Testis (tissue), 3 donors: ENCODE measurements around the gene MAST4. TPM values are rescaled to one million over a fixed set of nuclear protein-coding genes. Genes with fewer than 3 reads are reported as not detected.

Experiments
- DNase-seq: peaks from one replicate; pipeline ENCODE4 v3.0.0-alpha.2; 2019
- H3K27ac ChIP-seq, 2 donors: fragments of 200-600 bp; sonication (generic); one replicate each; pipeline ENCODE4 v1.5.1; 2019
- H3K27me3 ChIP-seq: fragments of 200-600 bp; sonication (generic); one replicate; pipeline ENCODE4 v1.5.1; 2019
- H3K36me3 ChIP-seq: fragments of 200-600 bp; sonication (generic); one replicate; pipeline ENCODE4 v1.5.1; 2017; ENCODE audit warnings: low read depth; ENCODE audit errors: missing control alignments
- H3K4me1 ChIP-seq: fragments of 200-600 bp; sonication (generic); one replicate; pipeline ENCODE4 v1.5.1; 2019
- H3K4me3 ChIP-seq, 2 donors: fragments of 200-600 bp; sonication (generic); one replicate each; pipeline ENCODE4 v1.5.1; 2017 to 2019
- H3K9me3 ChIP-seq: fragments of 200-600 bp; sonication (generic); one replicate; pipeline ENCODE4 v1.5.1; 2017
- CTCF ChIP-seq, 3 experiments: fragments of 450-650 bp in 2 of 3; fragments of 200-600 bp in 1 of 3; sonication (generic) in 1 of 3; IDR thresholded peaks; one replicate each; pipeline ENCODE4 v1.5.1; 2016 to 2019; ENCODE audit warnings: antibody characterized with exemption in 3 of 3, mild to moderate bottlenecking in 2 of 3, moderate library complexity in 1 of 3
- POLR2A ChIP-seq: fragments of 450-650 bp; IDR thresholded peaks from one replicate; pipeline ENCODE4 v1.6.1; 2017; ENCODE audit warnings: antibody characterized with exemption, mild to moderate bottlenecking, moderate library complexity
- WGBS, 2 donors: methylation state at CpG; one replicate each; pipeline ENCODE4 v1.1.5; 2018; 5-methylcytosine and 5-hydroxymethylcytosine counted together
- intact Hi-C: fragments of 100-400 bp; cut with DNase I; formaldehyde crosslinking; loops from one replicate; pipeline ENCODE4 v1.15.1; 2023; ENCODE audit warnings: low total_unique reads
- polyA plus RNA-seq: library from polyadenylated mRNA; stranded (reverse); fragments of 350-450 nt; fragmentation: Illumina TruSeq; extraction: RNeasy Lipid Tissue Mini Kit (QIAGEN cat#74804); gene quantifications from one replicate; pipeline ENCODE4 v1.2.3, GENCODE V29; 2014; ENCODE audit warnings: low read depth, low replicate concordance; ENCODE audit not compliant: insufficient read depth
- total RNA-seq, 2 donors: library from RNA; depleted of rRNA; stranded (reverse); fragments of >200 nt; gene quantifications; one replicate each; pipeline ENCODE4 v1.2.3, GENCODE V29; 2016

MAST4 gene
- total and polyA plus RNA-seq, 3 donors from 2014 or later = 27.2 to 56.4 (median 51.4) TPM

- peak; percentile 61 for DNase-seq
- WGBS, 2 donors = 0% methylated on average over 1 to 34 of the region's 35 CpGs
- Histone ChIP-seq H3K9me3 (no peaks in the 10 kb centered on the region), H3K4me1 (no peaks in the 10 kb centered on the region), H3K27ac (peak overlapping the region in 1 of 2 donors; percentile 22), H3K4me3 (peak overlapping the region; percentile 76 to 81), H3K27me3 (no peaks in the 10 kb centered on the region), H3K36me3 (no peaks in the 10 kb centered on the region)
- intact Hi-C loops = no loop called here
- TF ChIP-seq POLR2A = no peak
- TF ChIP-seq CTCF (IDR thresholded peaks at IDR 0.05) = no peak
Measured at GRCh38 chr5:66597183-66597757, 1.1 kb downstream of the MAST4 start.

GRCh38 chr5:66602621-66603020, 6.4 kb downstream of the MAST4 start:
- 92 to 93% methylated on average over 1 of the region's 1 CpG for WGBS, 2 donors
- Histone ChIP-seq H3K36me3 (no peaks in the 10 kb centered on the region), H3K4me3 (no peak overlapping the region), H3K9me3 (no peaks in the 10 kb centered on the region), H3K27me3 (no peaks in the 10 kb centered on the region), H3K27ac (no peak overlapping the region), H3K4me1 (no peaks in the 10 kb centered on the region)
- no peak for DNase-seq
- intact Hi-C loops = no loop called here
- TF ChIP-seq POLR2A (no peak), CTCF (IDR thresholded peaks at IDR 0.05) (no peak)

GRCh38 chr5:66603164-66603563, 7.0 kb downstream of the MAST4 start:
- Histone ChIP-seq H3K4me3 (no peak overlapping the region), H3K27ac (no peak overlapping the region)
- TF ChIP-seq POLR2A (no peak), CTCF (IDR thresholded peaks at IDR 0.05) (no peak)

GRCh38 chr5:66603881-66604280, 7.7 kb downstream of the MAST4 start:
- no peaks in the 10 kb centered on the region for H3K4me1 ChIP-seq
- no peak overlapping the region for H3K27ac ChIP-seq
- no peak for DNase-seq
- intact Hi-C loops = no loop called here
- H3K36me3 ChIP-seq = no peaks in the 10 kb centered on the region
- WGBS, 2 donors = 93 to 97% methylated on average over 4 of the region's 4 CpGs
- H3K27me3 ChIP-seq = no peaks in the 10 kb centered on the region
- no peaks in the 10 kb centered on the region for H3K9me3 ChIP-seq
- no peak overlapping the region for H3K4me3 ChIP-seq
- TF ChIP-seq CTCF (IDR thresholded peaks at IDR 0.05) = no peak
- TF ChIP-seq POLR2A = no peak

More at GRCh38 chr5:66603164-66603563, 7.0 kb downstream of the MAST4 start:
- no peak for DNase-seq
- H3K36me3 ChIP-seq = no peaks in the 10 kb centered on the region
- no peaks in the 10 kb centered on the region for H3K9me3 ChIP-seq
- H3K27me3 ChIP-seq = no peaks in the 10 kb centered on the region
- intact Hi-C loops = no loop called here
- WGBS, 2 donors = 80 to 90% methylated on average over 1 of the region's 1 CpG
- no peaks in the 10 kb centered on the region for H3K4me1 ChIP-seq

GRCh38 chr5:66606713-66607112, 10.5 kb downstream of the MAST4 start:
- DNase-seq = no peak
- 93 to 94% methylated on average over 2 of the region's 2 CpGs for WGBS, 2 donors
- H3K36me3 ChIP-seq = no peaks in the 10 kb centered on the region
- H3K27ac ChIP-seq = no peak overlapping the region
- no peaks in the 10 kb centered on the region for H3K27me3 ChIP-seq
- no peaks in the 10 kb centered on the region for H3K4me1 ChIP-seq
- H3K4me3 ChIP-seq = no peak overlapping the region
- TF ChIP-seq POLR2A (no peak), CTCF (IDR thresholded peaks at IDR 0.05) (no peak)
- intact Hi-C loops = no loop called here
- no peaks in the 10 kb centered on the region for H3K9me3 ChIP-seq
